HEK293 (cell line): ENCODE measurements around the gene TOM1.

Source experiments
- CTCF ChIA-PET: fragments of 350-600 bp; formaldehyde crosslinking; extraction: SDS; loops from one replicate; lab custom pipeline; 2021; ENCODE audit warnings: antibody characterized with exemption; lab: Yijun Ruan, JAX
- POLR2A ChIA-PET: fragments of 300-600 bp; formaldehyde crosslinking; extraction: SDS; loops from one replicate; lab custom pipeline; 2020; ENCODE audit warnings: antibody characterized with exemption, inconsistent platforms; lab: Yijun Ruan, JAX
- H3K27ac ChIP-seq: fragments of 200-500 bp; sonication (Bioruptor generic); 2 replicates; pipeline ENCODE4 v1.5.1; 2014; ENCODE audit warnings: low read depth, low read length, control low read depth, inconsistent platforms; ENCODE audit errors: extremely low read depth
- H3K36me3 ChIP-seq, 2 experiments: fragments of 200-500 bp in 1 of 2; sonication (Bioruptor generic) in 1 of 2; 1 replicate in 1 of 2; 2 replicates in 1 of 2; pipeline ENCODE4 v1.5.1; 2014 to 2017; ENCODE audit warnings: inconsistent platforms in 2 of 2, low read length in 2 of 2; ENCODE audit not compliant: control insufficient read depth in 2 of 2, insufficient read depth in 1 of 2
- H3K4me1 ChIP-seq: fragments of 200-500 bp; sonication (Bioruptor generic); 2 replicates; pipeline ENCODE4 v1.5.1; 2014; ENCODE audit warnings: mild to moderate bottlenecking, low read length, inconsistent platforms; ENCODE audit not compliant: control insufficient read depth, insufficient read depth
- H3K4me3 ChIP-seq: 2 replicates; pipeline ENCODE4 v1.5.1; 2011; ENCODE audit warnings: low read depth, mild to moderate bottlenecking, control low read depth, low read length, moderate library complexity
- H3K9me3 ChIP-seq: fragments of 200-500 bp; sonication (Bioruptor generic); 2 replicates; pipeline ENCODE4 v1.5.1; 2014; ENCODE audit warnings: low read depth, low read length, inconsistent platforms; ENCODE audit not compliant: control insufficient read depth, insufficient read depth
- AEBP2 ChIP-seq: fragments of 450-650 bp; formaldehyde crosslinking; IDR thresholded peaks from 2 replicates; pipeline ENCODE4 v1.5.1; 2016; ENCODE audit warnings: missing biosample characterization, missing genetic modification characterization, borderline replicate concordance
- IKZF3 ChIP-seq: fragments of 450-650 bp; IDR thresholded peaks from 2 replicates; pipeline ENCODE4 v1.5.0; 2018; ENCODE audit warnings: missing biosample characterization, mild to moderate bottlenecking, missing genetic modification characterization, moderate library complexity
- MZF1 ChIP-seq: fragments of 450-650 bp; formaldehyde crosslinking; IDR thresholded peaks from 2 replicates; pipeline ENCODE4 v1.5.1; 2017; ENCODE audit warnings: missing biosample characterization, missing genetic modification characterization, borderline replicate concordance
- RBAK ChIP-seq: fragments of 450-650 bp; formaldehyde crosslinking; IDR thresholded peaks from 2 replicates; pipeline ENCODE4 v1.5.1; 2016; ENCODE audit warnings: missing biosample characterization, missing genetic modification characterization
- SALL2 ChIP-seq: fragments of 450-650 bp; formaldehyde crosslinking; IDR thresholded peaks from 2 replicates; pipeline ENCODE4 v1.5.0; 2017; ENCODE audit warnings: missing biosample characterization, mild to moderate bottlenecking, missing genetic modification characterization, borderline replicate concordance
- SCRT1 ChIP-seq: fragments of 450-650 bp; formaldehyde crosslinking; IDR thresholded peaks from 2 replicates; pipeline ENCODE4 v1.5.1; 2016; ENCODE audit warnings: missing biosample characterization, missing genetic modification characterization, borderline replicate concordance
- SCRT2 ChIP-seq: fragments of 450-650 bp; formaldehyde crosslinking; IDR thresholded peaks from 2 replicates; pipeline ENCODE4 v1.5.1; 2016; ENCODE audit warnings: missing biosample characterization, missing genetic modification characterization
- TCF7L2 ChIP-seq: IDR thresholded peaks from 2 replicates; pipeline ENCODE4 v1.6.1; 2011; ENCODE audit warnings: low read depth, mild to moderate bottlenecking, inconsistent platforms, low read length, moderate library complexity, borderline replicate concordance
- ZBTB17 ChIP-seq: fragments of 450-650 bp; formaldehyde crosslinking; IDR thresholded peaks from 2 replicates; pipeline ENCODE4 v1.5.1; 2016; ENCODE audit warnings: missing biosample characterization, missing genetic modification characterization
- ZBTB8A ChIP-seq: fragments of 450-650 bp; formaldehyde crosslinking; IDR thresholded peaks from 2 replicates; pipeline ENCODE4 v1.5.1; 2016; ENCODE audit warnings: missing biosample characterization, missing genetic modification characterization
- ZFHX2 ChIP-seq: fragments of 450-650 bp; formaldehyde crosslinking; conservative IDR thresholded peaks from 2 replicates; pipeline ENCODE4 v1.5.1; 2016; ENCODE audit warnings: missing biosample characterization, missing genetic modification characterization
- ZNF335 ChIP-seq: fragments of 450-650 bp; formaldehyde crosslinking; conservative IDR thresholded peaks from 2 replicates; pipeline ENCODE4 v1.5.1; 2016; ENCODE audit warnings: missing biosample characterization, missing genetic modification characterization
- ZNF580 ChIP-seq: fragments of 450-650 bp; formaldehyde crosslinking; IDR thresholded peaks from 2 replicates; pipeline ENCODE4 v1.5.1; 2016; ENCODE audit warnings: missing biosample characterization, missing genetic modification characterization
- ZNF645 ChIP-seq: fragments of 450-650 bp; formaldehyde crosslinking; IDR thresholded peaks from 2 replicates; pipeline ENCODE4; 2016; ENCODE audit warnings: missing biosample characterization, missing genetic modification characterization
- ZNF654 ChIP-seq: fragments of 450-650 bp; formaldehyde crosslinking; IDR thresholded peaks from 2 replicates; pipeline ENCODE4 v1.5.1; 2016; ENCODE audit warnings: low read depth, missing biosample characterization, missing genetic modification characterization
- ZNF692 ChIP-seq: fragments of 450-650 bp; formaldehyde crosslinking; IDR thresholded peaks from 2 replicates; pipeline ENCODE4 v1.5.1; 2016; ENCODE audit warnings: missing biosample characterization, missing genetic modification characterization

The TOM1 gene

GRCh38 chr22:35258191-35258988 lies 41.3 kb upstream of the TOM1 start:
- H3K4me1 ChIP-seq, result no peaks in the 10 kb centered on the region
- peaks cover 10 to 31% of the 10 kb centered on the region in 2 experiments for H3K36me3 ChIP-seq
- CTCF ChIA-PET, result interaction anchor here (0.7 to 1.0 kb wide), 3 partner anchors 10 to 27 kb away, joined by 3 to 6 read pairs (median 3); no protein-coding TSS in a partner anchor
- H3K27ac ChIP-seq, result peak overlapping the region; percentile 94
- peak overlapping the region; percentile 82 for H3K4me3 ChIP-seq
- POLR2A ChIA-PET, result interaction anchor here (0.9 to 1.7 kb wide), 6 partner anchors 8 to 1337 kb away, joined by 3 to 8 read pairs (median 4); partner anchors contain the start of gene TOM1
- no peaks in the 10 kb centered on the region for H3K9me3 ChIP-seq
- peak; percentile 96 for TF ChIP-seq MZF1
- peak; percentile 71; the same call in 1 of the 2 replicates for TF ChIP-seq ZBTB17 (tag by site-specific recombination)
- no peak for TF ChIP-seq ZNF645
- TF ChIP-seq SCRT1 (tag by site-specific recombination), result 0 out of 2 replicates have a peak, but pooled peaks have one; percentile 31
- TF ChIP-seq SCRT2 (tag by site-specific recombination), result peak; percentile 87
- peak; percentile 40 for TF ChIP-seq IKZF3 (tag by site-specific recombination)
- no peak for TF ChIP-seq SALL2
- peak; percentile 82 for TF ChIP-seq ZNF335 (tag by site-specific recombination)

GRCh38 chr22:35264986-35265385 lies 34.7 kb upstream of the TOM1 start:
- no peak overlapping the region for H3K27ac ChIP-seq
- H3K36me3 ChIP-seq, result peaks cover 69 to 84% of the 10 kb centered on the region in 2 experiments
- no peaks in the 10 kb centered on the region for H3K9me3 ChIP-seq
- no peaks in the 10 kb centered on the region for H3K4me1 ChIP-seq
- H3K4me3 ChIP-seq, result no peak overlapping the region
- TF ChIP-seq RBAK (tag by site-specific recombination) (no peak), ZNF654 (no peak), ZBTB8A (tag by site-specific recombination) (no peak), ZNF692 (tag by site-specific recombination) (no peak), AEBP2 (tag by site-specific recombination) (no peak), ZFHX2 (tag by site-specific recombination) (no peak)
- ChIA-PET POLR2A (no interaction called here), CTCF (interaction anchor here (0.5 kb wide), 1 partner anchor 1509 kb away, joined by 3 read pairs; no protein-coding TSS in a partner anchor)

- no peak for TF ChIP-seq TCF7L2
- TF ChIP-seq ZNF580 (tag by site-specific recombination), result no peak
- ChIA-PET CTCF (interaction anchor here (0.7 to 0.9 kb wide), 2 partner anchors 35 to 853 kb away, joined by 3 to 6 read pairs; no protein-coding TSS in a partner anchor), POLR2A (interaction anchor here (0.9 to 1.3 kb wide), 2 partner anchors 9 to 34 kb away, joined by 3 to 7 read pairs; partner anchors contain the start of genes HMGXB4 and TOM1)
- peaks cover 73 to 95% of the 10 kb centered on the region in 2 experiments for H3K36me3 ChIP-seq
- no peaks in the 10 kb centered on the region for H3K4me1 ChIP-seq
- H3K27ac ChIP-seq, result no peak overlapping the region
- no peaks in the 10 kb centered on the region for H3K9me3 ChIP-seq
- no peak overlapping the region for H3K4me3 ChIP-seq
Measured at GRCh38 chr22:35266277-35266676, 33.4 kb upstream of the TOM1 start.
